Measurements from ENCODE around the gene PLCB2. TPM values are rescaled to one million over a fixed set of nuclear protein-coding genes. Genes with fewer than 3 reads are reported as not detected.

The PLCB2 gene
- total and polyA plus RNA-seq, 2 experiments from 2014 or later, result 9.5 to 13.8 TPM

- TF ChIP-seq EZH2phosphoT487 (IDR thresholded peaks at IDR 0.05; ENCODE audit: unreplicated experiment) (no peak), ZNF114 (CRISPR knock-in tag; IDR thresholded peaks at IDR 0.05) (no peak), NANOG (IDR thresholded peaks at IDR 0.05; ENCODE audit: borderline replicate concordance) (no peak), CREB1 (CRISPR knock-in tag; IDR thresholded peaks at IDR 0.05; ENCODE audit: low read depth) (no peak), POLR2AphosphoS5 (IDR thresholded peaks at IDR 0.05; ENCODE audit: low read depth) (no peak), ETS1 (IDR thresholded peaks at IDR 0.05) (no peak), CTCF (conservative IDR thresholded peaks at IDR 0.05; ENCODE audit: low read depth in 2 of 2) (no peak)
Observed at GRCh38 chr15:40353697-40354096, 46.0 kb upstream of the PLCB2 start (continued).

GRCh38 chr15:40352281-40352901, 44.7 kb upstream of the PLCB2 start:
- DNase-seq (ENCODE audit: low spot score), result no peak

GRCh38 chr15:40349163-40349562, 41.4 kb upstream of the PLCB2 start:
- Mint-ChIP-seq H3K27me3 (ENCODE audit: insufficient read depth, low read depth, poor library complexity) (peaks cover 10% of the 10 kb centered on the region), H3K36me3 (ENCODE audit: low read depth) (no peaks in the 10 kb centered on the region), H3K4me3 (no peak overlapping the region), H3K4me1 (peaks cover 19% of the 10 kb centered on the region), H3K9me3 (no peaks in the 10 kb centered on the region; the same call in 2 of the 3 replicates), H3K27ac (no peak overlapping the region)
- Histone ChIP-seq H3K4me1 (ENCODE audit: insufficient read depth) (peaks cover 3% of the 10 kb centered on the region), H4K20me1 (replicated peaks; ENCODE audit: insufficient read depth) (no peaks in the 10 kb centered on the region), H3K4me3 (no peak overlapping the region), H3K27ac (ENCODE audit: low read depth) (no peak overlapping the region), H3K9me2 (ENCODE audit: insufficient read depth) (no peaks in the 10 kb centered on the region), H3F3A (replicated peaks; ENCODE audit: low read depth) (no peaks in the 10 kb centered on the region), H3K27me3 (ENCODE audit: insufficient read depth) (no peaks in the 10 kb centered on the region), H3K4me2 (no peak overlapping the region), H2AFZ (no peak overlapping the region), H3K79me2 (replicated peaks; ENCODE audit: insufficient read depth) (no peaks in the 10 kb centered on the region), H3K36me3 (ENCODE audit: insufficient read depth) (no peaks in the 10 kb centered on the region)
- DNase-seq (ENCODE audit: low spot score), result no peak
- ATAC-seq, result no peak
- TF ChIP-seq STAT1 (IDR thresholded peaks at IDR 0.05; ENCODE audit: unreplicated experiment), result no peak
- TF ChIP-seq ZNF114 (CRISPR knock-in tag; IDR thresholded peaks at IDR 0.05), result no peak
- TF ChIP-seq NANOG (IDR thresholded peaks at IDR 0.05; ENCODE audit: borderline replicate concordance), result no peak
- no peak for TF ChIP-seq POLR2AphosphoS5 (IDR thresholded peaks at IDR 0.05; ENCODE audit: low read depth)
- no peak for TF ChIP-seq ZNF331 (CRISPR knock-in tag; IDR thresholded peaks at IDR 0.05; ENCODE audit: low read depth)
- no peak for TF ChIP-seq CTCF (conservative IDR thresholded peaks at IDR 0.05; ENCODE audit: low read depth in 2 of 2)
- no peak for TF ChIP-seq EZH2 (IDR thresholded peaks at IDR 0.05; ENCODE audit: low read depth, unreplicated experiment)
- TF ChIP-seq REST (IDR thresholded peaks at IDR 0.05; ENCODE audit: unreplicated experiment), result no peak

More at GRCh38 chr15:40352281-40352901, 44.7 kb upstream of the PLCB2 start:
- Histone ChIP-seq H2AFZ (no peak overlapping the region), H3K4me2 (no peak overlapping the region), H3F3A (replicated peaks; ENCODE audit: low read depth) (peaks cover 8% of the 10 kb centered on the region; the same call in 1 of the 2 replicates), H3K27me3 (ENCODE audit: insufficient read depth) (peaks cover 13% of the 10 kb centered on the region), H3K27ac (ENCODE audit: low read depth) (no peak overlapping the region), H3K9me2 (ENCODE audit: insufficient read depth) (no peaks in the 10 kb centered on the region), H3K4me1 (ENCODE audit: insufficient read depth) (peaks cover 15% of the 10 kb centered on the region), H3K36me3 (ENCODE audit: insufficient read depth) (no peaks in the 10 kb centered on the region), H4K20me1 (replicated peaks; ENCODE audit: insufficient read depth) (no peaks in the 10 kb centered on the region), H3K4me3 (no peak overlapping the region), H3K79me2 (replicated peaks; ENCODE audit: insufficient read depth) (no peaks in the 10 kb centered on the region)
- H3K4me3 Mint-ChIP-seq, result no peak overlapping the region
- H3K4me1 Mint-ChIP-seq, result peaks cover 29% of the 10 kb centered on the region
- H3K27ac Mint-ChIP-seq, result no peak overlapping the region
- ATAC-seq, result no peak
- H3K9me3 Mint-ChIP-seq, result no peaks in the 10 kb centered on the region; the same call in 2 of the 3 replicates
- no peaks in the 10 kb centered on the region; the same call in 2 of the 3 replicates for H3K36me3 Mint-ChIP-seq (ENCODE audit: low read depth)
- TF ChIP-seq ZNF331 (CRISPR knock-in tag; IDR thresholded peaks at IDR 0.05; ENCODE audit: low read depth), result no peak
- H3K27me3 Mint-ChIP-seq (ENCODE audit: insufficient read depth, low read depth, poor library complexity), result peaks cover 15% of the 10 kb centered on the region

All from GM23338 (cell line).